Suprapubic skin (tissue), 4 donors: ENCODE data around the gene ZNF546. TPM values are rescaled to one million over a fixed set of nuclear protein-coding genes. Genes with fewer than 3 reads are reported as not detected.

ENCODE experiments used
- DNase-seq, 2 donors: peaks; one replicate each; pipeline ENCODE4 v3.0.0-alpha.2; 2019; ENCODE audit warnings: low spot score in 2 of 2
- H3K27ac ChIP-seq: fragments of 200-600 bp; sonication (generic); one replicate; pipeline ENCODE4 v1.5.1; 2019
- H3K27me3 ChIP-seq: fragments of 200-600 bp; sonication (generic); one replicate; pipeline ENCODE4 v1.5.1; 2019
- H3K36me3 ChIP-seq: fragments of 200-600 bp; sonication (generic); one replicate; pipeline ENCODE4 v1.5.1; 2019
- H3K4me1 ChIP-seq: fragments of 200-600 bp; sonication (generic); one replicate; pipeline ENCODE4 v1.5.1; 2019
- H3K4me3 ChIP-seq: fragments of 200-600 bp; sonication (generic); one replicate; pipeline ENCODE4 v1.5.1; 2019; ENCODE audit warnings: mild to moderate bottlenecking
- H3K9me3 ChIP-seq: fragments of 200-600 bp; sonication (generic); one replicate; pipeline ENCODE4 v1.5.1; 2019
- CTCF ChIP-seq, 2 donors: fragments of 200-600 bp in 1 of 2; fragments of 450-650 bp in 1 of 2; sonication (generic) in 1 of 2; IDR thresholded peaks; one replicate each; pipeline ENCODE4 v1.5.1; 2016 to 2019; ENCODE audit warnings: antibody characterized with exemption in 2 of 2, mild to moderate bottlenecking in 1 of 2, moderate library complexity in 1 of 2
- EP300 ChIP-seq: sonication (generic); formaldehyde crosslinking; IDR thresholded peaks from one replicate; pipeline ENCODE4 v1.6.1; 2017; ENCODE audit warnings: antibody characterized with exemption
- POLR2A ChIP-seq, 2 donors: fragments of 450-650 bp; IDR thresholded peaks; one replicate each; pipeline ENCODE4 v1.6.1; 2017; ENCODE audit warnings: antibody characterized with exemption in 2 of 2, mild to moderate bottlenecking in 2 of 2, moderate library complexity in 2 of 2
- POLR2AphosphoS5 ChIP-seq, 3 donors: sonication (generic); formaldehyde crosslinking; IDR thresholded peaks; one replicate each; pipeline ENCODE4 v1.6.1; 2017; ENCODE audit warnings: antibody characterized with exemption in 3 of 3
- WGBS: methylation state at CpG from one replicate; pipeline ENCODE4 v1.1.5; 2018; 5-methylcytosine and 5-hydroxymethylcytosine counted together
- total RNA-seq, 4 donors: library from RNA; depleted of rRNA; stranded (reverse); fragments of >200 nt; gene quantifications; one replicate each; pipeline ENCODE4 v1.1.0, GENCODE V29; 2016

Gene ZNF546
- total RNA-seq, 4 donors from 2014 or later: 0.72 to 6.2 (median 1.5) TPM

- Histone ChIP-seq H3K4me1 (peaks cover 18% of the 10 kb centered on the region), H3K9me3 (no peaks in the 10 kb centered on the region), H3K4me3 (peak overlapping the region; percentile 61), H3K36me3 (no peaks in the 10 kb centered on the region), H3K27me3 (no peaks in the 10 kb centered on the region), H3K27ac (no peak overlapping the region)
- DNase-seq: no peak
- no peak for TF ChIP-seq CTCF (IDR thresholded peaks at IDR 0.05)
- WGBS: 59% methylated on average over 5 of the region's 5 CpGs
These were observed 867 bp downstream of the ZNF546 start for GRCh38 chr19:39997638-39998216.

GRCh38 chr19:39998501-39998900 lies 1.6 kb downstream of the ZNF546 start:
- no peaks in the 10 kb centered on the region for H3K27me3 ChIP-seq
- H3K9me3 ChIP-seq: no peaks in the 10 kb centered on the region
- no peak overlapping the region for H3K27ac ChIP-seq
- 84% methylated on average over 4 of the region's 4 CpGs for WGBS
- DNase-seq: no peak
- peaks cover 18% of the 10 kb centered on the region for H3K4me1 ChIP-seq
- H3K36me3 ChIP-seq: no peaks in the 10 kb centered on the region
- TF ChIP-seq POLR2A (IDR thresholded peaks at IDR 0.05) (no peak), POLR2AphosphoS5 (IDR thresholded peaks at IDR 0.05) (no peak), EP300 (no peak), CTCF (IDR thresholded peaks at IDR 0.05) (no peak)
- no peak overlapping the region for H3K4me3 ChIP-seq

- H3K27ac ChIP-seq: no peak overlapping the region
- H3K4me1 ChIP-seq: no peaks in the 10 kb centered on the region
- H3K36me3 ChIP-seq: peaks cover 37% of the 10 kb centered on the region
- DNase-seq: no peak
- no peak overlapping the region for H3K4me3 ChIP-seq
- no peaks in the 10 kb centered on the region for H3K27me3 ChIP-seq
- no peaks in the 10 kb centered on the region for H3K9me3 ChIP-seq
- 82% methylated on average over 4 of the region's 4 CpGs for WGBS
- TF ChIP-seq POLR2AphosphoS5 (IDR thresholded peaks at IDR 0.05) (no peak), CTCF (IDR thresholded peaks at IDR 0.05) (no peak), EP300 (no peak), POLR2A (IDR thresholded peaks at IDR 0.05) (no peak)
These were observed 8.9 kb downstream of the ZNF546 start for GRCh38 chr19:40005691-40006272.

- no peaks in the 10 kb centered on the region for H3K27me3 ChIP-seq
- H3K4me3 ChIP-seq: no peak overlapping the region
- no peaks in the 10 kb centered on the region for H3K4me1 ChIP-seq
- peaks cover 38% of the 10 kb centered on the region for H3K36me3 ChIP-seq
- no peak for TF ChIP-seq POLR2AphosphoS5 (IDR thresholded peaks at IDR 0.05)
- TF ChIP-seq EP300: no peak
- TF ChIP-seq CTCF (IDR thresholded peaks at IDR 0.05): no peak
- TF ChIP-seq POLR2A (IDR thresholded peaks at IDR 0.05): no peak
- DNase-seq: no peak
- no peak overlapping the region for H3K27ac ChIP-seq
- WGBS: 62% methylated on average over 1 of the region's 1 CpG
- H3K9me3 ChIP-seq: no peaks in the 10 kb centered on the region
These were observed 9.4 kb downstream of the ZNF546 start for GRCh38 chr19:40006273-40006691.

- TF ChIP-seq EP300: no peak
- Histone ChIP-seq H3K27ac (no peak overlapping the region), H3K36me3 (peaks cover 63% of the 10 kb centered on the region), H3K27me3 (no peaks in the 10 kb centered on the region), H3K9me3 (peaks cover 11% of the 10 kb centered on the region), H3K4me3 (no peak overlapping the region), H3K4me1 (no peaks in the 10 kb centered on the region)
- DNase-seq: no peak
These were observed 12.8 kb downstream of the ZNF546 start for GRCh38 chr19:40009674-40010073.

- WGBS: 93% methylated on average over 4 of the region's 4 CpGs
- TF ChIP-seq POLR2AphosphoS5 (IDR thresholded peaks at IDR 0.05) (no peak), EP300 (no peak), POLR2A (IDR thresholded peaks at IDR 0.05) (no peak), CTCF (IDR thresholded peaks at IDR 0.05) (no peak)
- Histone ChIP-seq H3K9me3 (peaks cover 30% of the 10 kb centered on the region), H3K27me3 (no peaks in the 10 kb centered on the region), H3K4me1 (no peaks in the 10 kb centered on the region), H3K4me3 (no peak overlapping the region), H3K36me3 (peaks cover 38% of the 10 kb centered on the region), H3K27ac (no peak overlapping the region)
- DNase-seq: no peak
These were observed 17.1 kb downstream of the ZNF546 start for GRCh38 chr19:40013991-40014390.
